HEK293T (cell line): ENCODE data around the gene MRPL48.

ENCODE experiments used
- BHLHE40 ChIP-seq: fragments of 450-650 bp; IDR thresholded peaks from 2 replicates; pipeline ENCODE4 v1.6.1; 2016; ENCODE audit warnings: mild to moderate bottlenecking, moderate library complexity, borderline replicate concordance
- FOXA1 ChIP-seq: fragments of 450-650 bp; IDR thresholded peaks from 2 replicates; pipeline ENCODE4 v1.6.1; 2016; ENCODE audit warnings: mild to moderate bottlenecking
- FOXK2 ChIP-seq: fragments of 450-650 bp; IDR thresholded peaks from 2 replicates; pipeline ENCODE4 v1.6.1; 2016; ENCODE audit warnings: mild to moderate bottlenecking
- FOXM1 ChIP-seq: fragments of 450-650 bp; IDR thresholded peaks from 2 replicates; pipeline ENCODE4 v1.6.1; 2017; ENCODE audit warnings: mild to moderate bottlenecking, borderline replicate concordance
- NFRKB ChIP-seq: fragments of 450-650 bp; IDR thresholded peaks from 2 replicates; pipeline ENCODE4 v1.6.1; 2016; ENCODE audit warnings: mild to moderate bottlenecking, moderate library complexity
- SP1 ChIP-seq: fragments of 450-650 bp; IDR thresholded peaks from 2 replicates; pipeline ENCODE4 v1.6.1; 2017
- SUZ12 ChIP-seq: fragments of 450-650 bp; IDR thresholded peaks from 2 replicates; pipeline ENCODE4 v1.6.1; 2016; ENCODE audit warnings: mild to moderate bottlenecking
- TARDBP ChIP-seq: fragments of 450-650 bp; IDR thresholded peaks from 2 replicates; pipeline ENCODE4 v1.6.1; 2016

DNA sequence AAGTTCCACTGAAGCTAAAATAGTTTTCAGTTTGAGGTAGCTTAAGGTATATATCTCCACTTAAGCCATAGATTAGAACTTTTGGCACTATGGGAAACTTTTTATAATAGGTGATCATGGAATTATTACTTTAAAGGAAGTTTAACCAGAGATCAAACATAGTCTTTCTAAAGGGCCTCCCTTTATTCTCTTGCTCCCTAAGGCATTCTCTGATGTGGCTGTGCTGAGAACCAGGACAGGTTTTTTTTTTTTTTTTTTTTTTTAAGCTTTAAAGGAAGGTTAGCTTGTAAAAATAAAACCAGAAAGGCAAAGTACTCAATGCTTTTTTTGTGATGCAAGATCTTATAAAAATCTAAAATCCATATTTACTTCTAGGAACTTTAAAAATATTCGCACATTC, 2.9 kb upstream of the MRPL48 start:
- TF ChIP-seq BHLHE40 (no peak), SP1 (no peak), FOXM1 (no peak), NFRKB (no peak), TARDBP (no peak), FOXA1 (no peak), FOXK2 (no peak), SUZ12 (no peak)
